ENCODE results near the gene RPUSD4.

GRCh38 chr11:126155402-126156187, 55.9 kb downstream of the RPUSD4 start:
- TF ChIP-seq POLR2A (IDR thresholded peaks at IDR 0.05) (no peak), CTCF (IDR thresholded peaks at IDR 0.05) (no peak)

Data from heart left ventricle (tissue), 13 donors.